ENCODE data around the gene CDC27.
A peak's percentile ranks its signal among the peaks of the same experiment; 100 is the strongest.
"Not testable (repeated sequence)": the region's sequence is repeated elsewhere in the genome, so short reads cannot be mapped to it uniquely, and the experiment has no call there.

The CDC27 gene

GRCh38 chr17:47188876-47189731, at the start of gene CDC27:
Gene CDC27, minus strand, starts transcription at chr17:47189295. Its CDS starts 123 bp downstream, at chr17:47189172.
- DNase-seq (ENCODE audit: low read depth in 2 of 2), result peak; percentile 100

GRCh38 chr17:47238321-47239010, 49.4 kb upstream of the CDC27 start:
- no peak for DNase-seq (ENCODE audit: low read depth in 2 of 2)

- DNase-seq (ENCODE audit: low read depth in 2 of 2), result no peak
Observed at GRCh38 chr17:47237841-47238240, 48.7 kb upstream of the CDC27 start.

- DNase-seq (ENCODE audit: low read depth in 2 of 2), result no peak
Observed at GRCh38 chr17:47235923-47236322, 46.8 kb upstream of the CDC27 start.

GRCh38 chr17:47235506-47235905, 46.4 kb upstream of the CDC27 start:
- no peak for DNase-seq (ENCODE audit: low read depth in 2 of 2)

- no peak for DNase-seq (ENCODE audit: low read depth in 2 of 2)
Observed at GRCh38 chr17:47232465-47232864, 43.4 kb upstream of the CDC27 start.

GRCh38 chr17:47231866-47232265, 42.8 kb upstream of the CDC27 start:
- DNase-seq (ENCODE audit: low read depth in 2 of 2), result no peak

GRCh38 chr17:47231334-47231733, 42.2 kb upstream of the CDC27 start:
- no peak for DNase-seq (ENCODE audit: low read depth in 2 of 2)

GRCh38 chr17:47230864-47231263, 41.8 kb upstream of the CDC27 start:
- no peak for DNase-seq (ENCODE audit: low read depth in 2 of 2)

- DNase-seq (ENCODE audit: low read depth in 2 of 2), result peak; percentile 57 to 68
Observed at GRCh38 chr17:47229535-47230443, 40.7 kb upstream of the CDC27 start.

GRCh38 chr17:47227862-47228261, 38.8 kb upstream of the CDC27 start:
- DNase-seq (ENCODE audit: low read depth in 2 of 2), result no peak

GRCh38 chr17:47225911-47226688, 37.0 kb upstream of the CDC27 start:
- DNase-seq (ENCODE audit: low read depth in 2 of 2), result no peak

GRCh38 chr17:47225436-47225858, 36.4 kb upstream of the CDC27 start:
- DNase-seq (ENCODE audit: low read depth in 2 of 2), result no peak

GRCh38 chr17:47224966-47225365, 35.9 kb upstream of the CDC27 start:
- no peak for DNase-seq (ENCODE audit: low read depth in 2 of 2)

GRCh38 chr17:47224077-47224476, 35.0 kb upstream of the CDC27 start:
- DNase-seq (ENCODE audit: low read depth in 2 of 2), result not testable (repeated sequence)

GRCh38 chr17:47223460-47223859, 34.4 kb upstream of the CDC27 start:
- no peak for DNase-seq (ENCODE audit: low read depth in 2 of 2)

- no peak for DNase-seq (ENCODE audit: low read depth in 2 of 2)
Observed at GRCh38 chr17:47223007-47223406, 33.9 kb upstream of the CDC27 start.

- DNase-seq (ENCODE audit: low read depth in 2 of 2), result no peak
Observed at GRCh38 chr17:47222047-47222446, 33.0 kb upstream of the CDC27 start.

- DNase-seq (ENCODE audit: low read depth in 2 of 2), result no peak
Observed at GRCh38 chr17:47221154-47221553, 32.1 kb upstream of the CDC27 start.

GRCh38 chr17:47220531-47220999, 31.5 kb upstream of the CDC27 start:
- DNase-seq (ENCODE audit: low read depth in 2 of 2), result no peak
